NCI-H1436 (cell line): ENCODE measurements around the gene NSD1.
"Not testable (repeated sequence)": the region's sequence is repeated elsewhere in the genome, so short reads cannot be mapped to it uniquely, and the experiment has no call there.

Experiments used
- DNase-seq: peaks from one replicate; lab custom pipeline; 2025; lab: John Stamatoyannopoulos, UW

NSD1 gene

DNA sequence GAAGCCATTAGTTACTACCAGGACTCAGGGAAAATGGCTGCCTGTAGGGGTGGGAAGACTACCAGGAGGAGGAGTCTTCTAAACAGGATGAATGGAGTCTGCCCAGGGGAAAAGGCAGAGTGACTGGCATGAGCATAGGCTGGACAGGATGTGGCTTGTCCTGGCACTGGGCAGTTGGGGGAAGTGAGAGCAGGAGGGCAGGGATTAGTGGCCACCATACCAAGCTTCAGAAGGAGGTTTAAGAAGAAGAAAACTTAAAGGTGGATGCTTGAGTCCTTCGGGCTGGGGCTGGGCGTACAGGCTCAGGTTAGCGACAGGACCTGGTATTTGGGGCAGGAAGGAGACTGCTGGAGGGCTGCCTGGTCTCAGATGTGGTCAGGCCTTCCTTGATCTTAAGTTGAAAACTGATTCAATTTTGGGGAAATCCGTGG lies 5.0 kb upstream of the NSD1 start:
- DNase-seq = no peak

DNA sequence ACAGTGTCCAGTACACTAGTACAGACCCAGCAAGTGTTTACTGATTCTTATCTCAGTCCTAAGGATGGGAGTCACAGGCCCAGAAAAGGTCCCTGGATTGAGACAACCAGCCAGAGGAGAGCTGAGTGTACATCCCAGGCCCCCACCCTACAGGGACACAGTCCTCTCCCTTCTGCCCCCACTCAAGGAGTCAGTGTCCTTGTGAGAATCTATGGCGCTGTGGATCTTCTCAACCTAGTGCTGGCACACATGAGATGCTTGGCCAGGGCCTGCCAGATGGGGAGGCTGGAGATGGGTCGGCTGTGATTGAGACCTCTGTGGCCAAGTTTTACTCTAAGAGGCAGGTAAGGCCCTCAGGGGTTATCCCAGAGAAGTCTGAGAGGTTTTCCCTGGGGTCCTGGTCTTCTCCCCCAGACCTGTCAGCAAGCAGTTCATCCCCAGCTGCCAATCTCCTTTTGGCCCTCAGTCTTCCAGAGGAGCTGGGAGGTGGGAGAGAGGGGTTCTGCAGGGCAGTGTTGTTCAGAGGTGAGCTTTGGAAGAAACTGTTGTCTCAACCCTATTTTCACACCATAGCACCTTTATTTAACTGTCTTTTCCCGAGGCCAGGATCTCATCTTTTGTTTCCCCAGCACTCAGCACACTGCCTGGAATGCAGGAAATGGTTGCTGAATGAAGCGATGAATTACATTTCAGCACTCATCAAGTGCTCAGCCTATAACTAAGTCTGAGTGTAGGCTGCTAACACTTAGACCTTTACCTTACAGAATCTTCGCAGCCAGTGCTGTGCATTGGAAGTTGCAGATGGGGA lies 3.2 kb upstream of the NSD1 start:
- DNase-seq = no peak

DNA sequence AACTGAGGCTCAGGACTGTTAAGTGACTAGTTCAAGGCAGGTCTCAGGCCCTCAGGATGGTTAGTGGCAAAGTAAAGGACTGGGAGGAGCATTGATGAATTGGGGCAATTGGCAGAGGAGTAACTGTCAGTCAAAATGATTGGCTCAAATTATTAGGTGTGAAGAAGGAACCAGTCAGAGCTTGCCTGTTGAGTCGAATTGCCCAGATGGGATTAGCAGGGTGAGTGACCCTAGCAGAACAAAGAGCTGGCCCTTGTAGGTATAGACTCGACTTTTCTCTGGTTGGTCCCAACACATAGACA lies 2.6 kb upstream of the NSD1 start:
- DNase-seq = no peak

DNA sequence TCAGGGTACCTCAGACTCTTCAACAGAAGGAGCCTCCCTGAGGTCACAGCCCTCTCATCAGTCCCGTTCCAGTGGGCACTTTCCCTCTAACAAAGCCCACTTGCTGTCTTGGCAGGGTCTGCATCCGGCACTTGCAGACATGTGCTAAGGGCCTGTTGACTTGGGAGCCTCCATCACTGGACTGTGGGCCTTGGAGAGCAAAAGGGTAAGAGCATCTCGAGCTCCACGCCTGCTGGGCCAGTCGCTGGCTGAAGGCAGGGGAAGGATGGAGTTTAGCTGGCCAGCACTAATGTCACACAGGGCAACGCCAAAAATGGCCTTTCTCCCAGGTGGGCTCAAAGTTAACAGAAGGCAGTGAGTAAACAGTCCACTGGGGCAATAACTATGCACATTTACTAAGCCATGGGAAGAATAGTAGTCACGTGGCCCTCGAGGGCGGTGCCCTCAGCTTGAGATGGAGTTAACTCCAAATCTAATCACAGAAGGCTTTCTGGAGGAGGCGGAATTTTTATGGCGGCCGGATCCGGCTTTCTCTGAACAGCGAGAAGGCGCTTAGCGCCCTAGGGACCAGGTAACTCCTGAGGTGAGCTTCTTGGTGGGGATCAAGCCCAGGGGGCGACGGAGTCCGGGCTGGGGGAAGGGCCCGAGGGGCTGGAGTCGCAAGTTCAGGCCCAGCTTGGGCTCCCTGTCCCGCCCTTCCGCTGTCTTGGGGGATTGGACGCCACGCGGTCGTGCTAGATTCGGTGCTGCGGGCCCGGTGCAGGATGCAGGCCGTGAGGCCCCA lies 2.0 kb upstream of the NSD1 start:
- no peak for DNase-seq

DNA sequence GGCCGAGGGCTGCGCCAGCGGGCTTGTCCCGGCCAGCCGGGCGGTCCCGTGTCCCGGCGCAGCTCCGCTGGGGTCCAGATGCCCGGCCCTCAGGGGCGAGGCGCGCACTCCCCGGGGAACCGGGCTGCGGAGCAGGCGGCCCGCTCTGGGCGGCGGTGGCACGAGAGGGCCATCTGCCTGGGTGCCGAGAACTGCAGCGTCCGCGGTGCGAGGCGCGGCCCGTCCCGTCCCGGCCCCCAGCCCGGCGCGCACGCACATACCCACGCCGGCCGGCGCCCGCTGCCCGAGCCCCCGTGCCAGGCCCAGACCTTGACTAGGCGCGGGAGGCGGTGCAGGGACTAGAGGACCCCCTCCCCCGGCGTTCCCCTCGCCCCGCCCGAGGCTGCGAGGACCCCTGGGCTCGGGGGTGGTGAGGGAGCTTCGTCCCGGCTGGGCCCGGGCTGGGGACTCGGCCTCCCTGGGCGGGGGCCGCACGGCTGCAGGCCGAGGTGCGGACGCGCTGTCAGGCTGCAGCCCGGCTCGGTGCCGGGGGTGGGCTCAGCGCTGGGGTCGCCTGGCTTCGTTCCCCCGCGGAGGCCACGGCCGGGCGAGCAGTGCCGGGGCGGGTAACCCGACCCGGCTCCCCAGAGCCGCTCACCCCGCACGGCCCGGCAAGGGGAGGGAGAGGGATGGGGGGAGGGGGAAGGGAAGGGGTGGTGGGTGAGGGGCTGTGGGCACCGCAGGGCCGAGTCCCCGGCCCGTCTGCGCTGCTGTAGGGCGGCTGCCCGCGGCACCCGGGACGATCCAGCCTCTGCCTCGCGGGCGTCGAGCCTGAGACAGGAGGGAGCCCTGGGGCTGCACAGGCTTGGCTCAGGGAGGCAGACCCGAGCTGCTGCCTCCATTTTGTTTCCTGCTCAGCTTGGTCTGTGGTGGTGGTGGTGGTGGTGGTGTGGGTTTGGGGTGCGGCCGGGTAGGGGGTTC lies 1.2 kb upstream of the NSD1 start:
- DNase-seq = no peak

DNA sequence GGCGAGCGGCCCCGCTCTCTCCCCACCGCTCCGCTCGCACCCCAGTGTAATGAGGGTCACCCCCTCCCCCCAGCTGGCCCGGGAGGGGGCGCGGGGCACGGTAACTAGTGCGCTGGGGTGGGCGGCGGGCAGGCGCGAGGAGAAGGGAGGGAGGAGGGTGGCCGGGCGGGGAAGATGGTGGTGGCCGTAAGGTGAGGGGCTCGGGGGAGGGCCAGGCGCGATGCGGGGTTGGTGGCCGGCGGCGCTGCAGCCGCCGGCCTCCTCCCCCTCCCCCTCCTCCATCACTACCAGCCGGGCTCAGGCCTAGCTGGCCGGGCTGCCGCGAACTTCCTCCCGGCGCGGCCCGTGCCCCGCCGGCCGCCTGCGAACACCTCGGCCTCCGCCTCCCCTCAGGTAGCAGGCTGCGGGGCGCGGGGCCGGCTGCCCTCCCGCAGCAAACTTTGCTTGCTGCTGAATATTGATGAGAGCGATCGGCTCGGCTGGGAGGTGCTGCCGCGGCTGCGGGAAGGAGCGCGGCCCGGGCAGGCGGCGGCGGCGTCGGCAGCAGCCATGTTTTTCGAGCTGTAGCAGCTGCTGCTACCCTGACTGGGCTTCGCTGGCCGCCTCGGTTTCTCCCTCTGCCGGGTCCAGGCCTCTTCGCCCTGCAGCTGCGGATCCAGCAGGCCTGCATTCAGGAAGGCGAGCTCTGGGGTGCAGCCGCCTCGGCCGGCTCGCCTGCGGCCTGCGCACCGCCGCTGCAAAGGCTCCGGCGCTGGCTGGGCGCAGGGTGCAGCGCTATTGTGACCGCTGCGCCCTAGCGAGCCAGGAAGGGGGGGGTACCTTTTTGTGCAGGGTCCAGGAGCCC lies 502 bp downstream of the NSD1 start:
- DNase-seq = no peak

DNA sequence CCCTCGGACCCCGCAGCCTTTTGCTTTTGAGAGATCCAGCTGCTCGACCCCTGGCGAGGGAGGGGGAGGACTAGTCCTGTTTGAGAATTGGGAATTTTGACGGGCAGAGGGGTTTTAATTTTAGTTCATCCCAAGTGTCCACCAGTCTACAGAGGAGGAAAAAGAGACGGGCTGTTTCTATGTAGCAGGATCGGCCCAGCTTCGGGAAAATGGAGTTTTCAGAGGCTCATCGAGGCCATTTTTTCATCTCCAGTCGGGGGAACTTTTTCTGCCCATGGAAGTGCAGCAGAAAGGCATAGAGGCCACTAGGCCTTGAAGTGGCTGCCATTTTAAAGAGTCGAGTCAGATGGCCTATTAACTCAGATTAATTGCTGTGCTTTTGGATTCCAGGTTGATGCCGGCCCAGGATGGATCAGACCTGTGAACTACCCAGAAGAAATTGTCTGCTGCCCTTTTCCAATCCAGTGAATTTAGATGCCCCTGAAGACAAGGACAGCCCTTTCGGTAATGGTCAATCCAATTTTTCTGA lies 1.2 kb downstream of the NSD1 start:
- DNase-seq = no peak

DNA sequence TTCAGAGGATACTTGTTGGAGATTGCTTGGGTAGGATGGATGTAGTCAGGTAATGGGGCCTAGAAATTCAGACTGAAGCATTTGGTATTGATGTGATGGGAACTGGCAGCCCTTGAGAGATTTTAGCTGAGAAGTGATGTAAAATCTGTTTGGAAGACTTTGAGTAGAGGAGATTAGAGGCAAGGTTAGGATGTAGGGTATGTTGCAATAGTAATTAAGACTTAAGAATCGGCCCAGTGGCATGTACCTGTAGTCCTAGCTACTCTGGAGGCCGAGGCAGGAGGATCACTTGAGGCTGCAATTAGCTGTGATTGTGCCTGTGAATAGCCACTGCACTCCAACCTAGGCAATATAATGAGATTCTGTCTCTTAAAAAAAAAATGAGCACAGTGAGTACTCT lies 6.7 kb downstream of the NSD1 start:
- no peak for DNase-seq

DNA sequence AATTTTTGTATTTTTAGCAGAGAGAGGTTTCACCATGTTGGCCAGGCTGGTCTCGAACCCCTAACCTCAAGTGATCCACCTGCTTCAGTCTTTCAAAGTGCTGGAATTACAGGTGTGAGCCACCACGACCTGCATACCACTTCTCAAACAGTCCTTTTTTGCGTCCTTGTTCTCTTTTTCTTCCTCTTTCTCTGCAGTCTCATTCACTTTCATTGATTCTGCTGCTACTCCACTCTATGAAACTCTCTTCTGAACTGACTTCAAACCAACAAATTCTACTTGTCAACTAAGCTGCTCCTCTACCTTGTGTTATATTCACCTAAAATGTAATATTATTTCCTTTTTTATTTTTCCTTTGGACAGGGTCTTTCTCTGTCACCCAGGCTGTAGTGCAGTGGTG lies 7.9 kb downstream of the NSD1 start:
- DNase-seq = no peak

DNA sequence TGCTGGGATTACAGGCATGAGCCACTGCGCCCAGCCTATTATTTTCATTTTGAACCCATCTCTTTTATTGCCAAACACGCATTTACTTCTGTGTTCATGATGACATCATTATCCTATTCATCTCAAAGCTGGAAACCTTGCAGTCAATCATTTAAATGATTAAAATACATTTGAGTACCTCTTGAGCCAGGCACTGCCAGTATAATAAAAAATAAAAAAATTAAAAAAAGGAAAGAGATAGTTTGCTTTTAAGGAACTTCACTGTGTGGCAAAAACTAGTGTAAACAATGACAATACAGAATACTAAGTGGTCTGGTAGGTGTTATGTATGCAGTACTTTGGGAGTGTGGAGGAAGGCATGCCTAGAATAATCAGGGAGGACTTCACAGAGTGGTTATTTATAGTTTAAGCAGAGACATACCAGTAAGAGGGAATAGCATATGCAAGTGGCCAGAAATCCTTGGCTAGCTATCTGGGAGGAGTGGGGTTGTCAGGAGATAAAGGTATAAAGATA lies 8.6 kb downstream of the NSD1 start:
- DNase-seq = peak; percentile 7

DNA sequence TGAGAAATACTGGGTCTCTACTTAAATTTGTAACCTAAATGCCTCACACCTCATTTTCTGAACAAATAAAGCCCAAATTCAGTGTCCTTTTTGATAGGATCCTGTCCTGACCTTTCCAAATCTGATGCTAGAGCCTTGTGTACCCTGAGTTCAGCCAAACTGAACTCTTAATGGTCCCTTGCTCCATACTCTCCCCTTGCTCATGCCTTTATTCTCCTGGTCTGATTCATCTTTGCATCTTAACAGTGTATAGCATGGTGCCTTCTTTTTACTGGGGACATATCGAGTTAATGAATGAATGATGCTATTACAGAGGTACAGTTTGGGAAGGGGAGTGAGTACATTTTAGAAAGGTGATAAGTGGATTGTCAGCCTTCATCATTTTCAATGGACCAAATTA lies 9.2 kb downstream of the NSD1 start:
- DNase-seq = no peak

DNA sequence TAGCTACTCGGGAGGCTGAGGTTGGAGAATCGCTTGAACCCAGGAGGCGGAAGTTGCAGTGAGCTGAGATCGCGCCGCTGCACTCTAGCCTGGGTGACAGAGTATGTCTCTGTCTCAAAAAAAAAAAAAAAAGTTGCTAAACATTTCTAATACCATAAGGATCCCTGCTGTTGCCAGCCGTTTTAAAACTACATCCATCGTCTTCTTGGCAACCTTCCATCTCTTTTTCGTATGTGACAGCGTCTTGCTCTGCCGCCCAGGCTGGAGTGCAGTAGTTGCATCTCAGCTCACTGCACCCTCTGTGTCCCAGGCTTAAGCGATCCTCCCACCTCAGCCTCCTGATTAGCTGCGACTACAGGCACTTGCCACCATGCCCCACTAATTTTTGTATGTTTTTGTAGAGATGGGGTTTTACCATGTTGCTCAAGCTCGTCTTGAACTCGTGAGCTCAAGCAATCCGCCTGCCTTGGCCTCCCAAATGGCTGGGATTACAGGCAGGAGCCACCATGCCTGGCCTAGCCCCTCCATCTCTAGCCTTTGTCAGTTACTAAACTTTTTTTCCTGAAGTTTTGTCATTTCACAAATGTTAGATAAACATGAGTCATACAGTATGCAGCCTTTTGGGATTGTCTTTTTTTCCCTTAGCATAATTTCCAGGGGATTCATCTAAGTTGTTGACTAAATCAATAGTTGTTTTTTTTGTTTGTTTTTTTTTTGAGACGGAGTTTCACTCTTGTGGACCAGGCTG lies 13.5 kb downstream of the NSD1 start:
- no peak for DNase-seq

DNA sequence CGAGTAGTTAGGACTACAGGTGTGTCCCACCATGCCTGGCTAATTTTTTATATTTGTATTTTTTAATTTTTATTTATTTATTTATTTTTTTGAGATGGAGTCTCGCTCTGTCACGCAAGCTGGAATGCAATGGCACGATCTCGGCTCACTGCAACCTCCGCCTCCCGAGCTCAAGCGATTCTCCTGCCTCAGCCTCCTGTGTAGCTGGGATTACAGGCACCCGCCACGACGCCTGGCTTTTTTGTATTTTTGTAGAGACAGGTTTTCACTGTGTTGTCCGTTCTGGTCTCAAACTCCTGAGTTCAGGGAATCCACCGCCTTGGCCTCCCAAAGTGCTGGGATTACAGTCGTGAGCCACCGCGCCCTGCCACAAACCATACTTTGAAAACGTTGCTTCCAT lies 16.5 kb downstream of the NSD1 start:
- not testable (repeated sequence) for DNase-seq

DNA sequence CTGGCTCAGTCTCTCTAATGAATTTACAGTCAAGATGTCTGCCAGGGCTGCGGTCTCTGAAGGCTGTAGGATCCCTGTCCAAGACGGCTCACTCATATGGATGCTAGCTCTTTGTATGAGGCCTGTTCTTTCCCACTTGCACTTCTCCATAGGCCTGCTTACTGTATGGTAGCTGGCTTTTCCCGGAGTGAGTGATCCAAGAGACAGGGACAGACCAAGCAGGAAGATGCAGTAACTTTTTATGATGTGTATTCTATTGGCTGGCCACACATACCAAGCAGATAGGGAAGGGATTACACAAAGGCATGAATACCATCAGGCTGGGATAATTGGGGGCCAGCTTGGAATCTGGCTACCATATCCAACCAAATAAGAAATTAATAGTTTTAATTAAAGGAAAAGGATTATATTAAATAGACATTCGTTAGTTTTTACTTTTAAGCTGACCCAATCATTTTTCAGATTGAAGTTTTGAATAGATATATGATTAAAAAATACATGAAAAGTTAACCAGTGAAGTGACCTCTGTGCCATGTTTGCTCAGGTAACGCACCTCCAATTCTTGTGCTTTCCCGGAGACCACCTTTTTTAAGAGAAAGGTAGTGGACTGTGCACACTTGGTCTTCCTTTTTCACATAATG lies 20.6 kb downstream of the NSD1 start:
- no peak for DNase-seq

DNA sequence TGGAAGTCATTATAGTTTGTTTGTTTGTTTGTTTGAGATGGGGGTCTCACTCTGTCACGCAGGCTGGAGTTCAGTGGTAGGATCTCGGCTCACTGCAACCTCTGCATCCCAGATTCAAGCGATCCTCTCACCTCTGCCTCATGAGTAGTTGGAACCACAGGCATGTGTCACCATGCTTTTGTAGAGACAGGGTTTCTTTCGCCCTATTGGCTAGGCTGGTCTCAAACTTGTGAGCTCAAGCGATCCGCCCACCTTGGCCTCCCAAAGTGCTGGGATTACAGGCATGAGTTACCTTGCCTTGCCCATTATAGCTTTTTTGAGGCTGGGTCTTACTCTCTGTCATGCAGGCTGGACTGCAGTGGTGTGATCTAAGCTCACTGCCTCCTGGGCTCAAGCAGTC lies 28.8 kb downstream of the NSD1 start:
- no peak for DNase-seq

DNA sequence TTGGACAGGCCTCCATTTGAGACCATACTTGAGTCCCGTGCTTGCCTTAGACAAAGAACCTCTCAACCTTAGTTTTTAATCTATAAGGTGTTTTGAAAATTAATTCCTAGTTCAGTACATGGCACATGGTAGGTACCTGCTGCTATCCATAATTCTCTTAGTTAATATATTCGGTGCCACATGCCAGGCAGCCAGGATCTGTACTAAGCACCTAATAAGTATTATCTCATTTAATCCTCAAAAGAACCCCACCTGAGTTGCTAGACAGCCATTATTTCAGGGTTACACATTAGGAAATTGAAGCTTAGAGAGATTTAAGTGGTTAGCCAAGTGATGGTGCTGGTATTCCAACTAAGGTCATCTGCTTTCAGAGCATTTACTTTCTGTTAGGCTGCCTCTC lies 29.9 kb downstream of the NSD1 start:
- no peak for DNase-seq

DNA sequence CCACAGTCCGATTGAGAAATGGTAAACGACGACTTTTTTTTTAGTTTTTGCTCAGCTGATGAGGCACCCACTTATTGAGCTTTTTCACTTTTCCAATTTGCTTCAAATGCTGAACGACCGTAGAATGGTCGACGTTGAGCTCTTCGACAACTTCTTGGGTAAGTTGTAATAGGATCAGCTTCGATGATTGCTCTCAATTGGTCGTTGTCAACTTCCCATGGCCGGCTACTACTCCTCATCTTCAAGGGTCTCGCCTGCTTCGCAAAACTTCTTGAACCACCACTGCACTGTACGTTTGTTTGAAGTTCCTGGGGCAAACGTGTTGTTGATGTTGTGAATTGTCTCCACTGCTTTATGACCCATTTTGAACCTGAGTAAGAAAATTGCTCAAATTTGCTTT lies 35.7 kb downstream of the NSD1 start:
- DNase-seq = no peak

DNA sequence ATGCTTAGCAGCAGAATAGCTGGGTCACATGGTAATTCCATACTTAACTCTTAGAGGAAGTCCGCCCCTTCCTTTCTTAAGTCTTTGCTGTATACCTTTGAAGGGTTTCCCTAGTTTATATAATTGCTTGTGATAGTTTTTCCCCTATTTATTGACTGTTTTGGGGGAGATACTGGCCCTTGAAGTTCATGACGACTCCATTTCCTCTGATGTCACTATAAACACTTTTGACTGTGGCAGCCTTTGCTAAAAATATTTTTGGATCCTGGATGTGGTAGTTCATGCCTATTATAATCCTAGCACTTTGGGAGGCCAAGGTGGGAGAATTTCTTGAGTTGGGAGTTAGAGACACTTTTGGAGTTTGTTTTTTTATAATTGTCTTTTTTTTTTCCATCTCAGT lies 38.4 kb downstream of the NSD1 start:
- no peak for DNase-seq

DNA sequence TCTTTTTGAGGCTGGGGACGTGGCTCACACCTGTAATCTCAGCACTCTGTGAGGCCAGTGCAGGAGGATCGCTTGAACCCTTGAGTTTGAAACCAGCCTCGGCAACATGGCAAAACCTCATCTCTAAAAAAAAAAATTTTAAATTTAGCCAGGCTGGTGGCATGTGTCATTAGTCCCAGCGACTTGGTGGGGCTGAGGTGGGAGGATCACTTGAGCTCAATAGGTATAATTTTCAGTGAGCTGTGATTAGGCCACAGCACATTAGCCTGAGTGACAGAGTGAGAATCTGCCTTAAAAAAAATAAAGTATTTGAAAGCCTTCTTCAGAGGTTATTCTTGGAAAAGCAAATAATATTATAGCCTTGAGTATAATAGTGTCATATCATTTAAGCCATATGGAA lies 41.8 kb downstream of the NSD1 start:
- DNase-seq = no peak

DNA sequence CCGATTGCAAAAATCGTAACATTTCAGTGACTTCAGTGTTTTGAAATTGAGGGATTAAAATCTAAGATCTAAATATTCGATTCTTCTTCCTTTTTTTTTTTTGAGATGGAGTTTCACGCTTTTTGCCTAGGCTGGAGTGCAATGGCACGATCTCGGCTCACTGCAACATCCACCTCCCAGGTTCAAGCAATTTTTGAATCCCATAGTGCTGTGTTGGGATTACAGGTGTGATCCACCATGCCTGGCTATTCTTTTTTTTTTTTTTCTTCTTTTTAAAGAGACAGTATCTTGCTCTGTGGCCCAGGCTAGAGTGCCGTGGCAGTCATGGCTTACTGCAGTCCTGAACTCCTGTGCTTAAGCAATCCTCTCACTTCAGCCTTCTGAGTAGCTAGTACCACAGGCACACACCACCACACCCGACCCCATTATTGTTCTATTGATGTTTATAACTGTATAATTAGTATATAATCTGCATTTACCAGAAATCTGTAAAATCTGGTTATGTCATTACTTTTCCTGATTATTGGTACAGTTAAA lies 42.7 kb downstream of the NSD1 start:
- DNase-seq = no peak
